Caco-2 (cell line): ENCODE measurements around the gene PDZK1IP1. TPM values are rescaled to one million over a fixed set of nuclear protein-coding genes. Genes with fewer than 3 reads are reported as not detected.
A peak's percentile ranks its signal among the peaks of the same experiment; 100 is the strongest.

ENCODE experiments used
- BruUV-seq: library from RNA; stranded (reverse); fragments of 400-500 nt; replicated peaks from 2 replicates; lab custom pipeline; 2021; lab: Mats Ljungman, UMichigan
- CTCF ChIA-PET: fragments of 300-600 bp; sonication (Branson Sonifier 250); formaldehyde crosslinking; loops from one replicate; lab custom pipeline; 2022; ENCODE audit warnings: antibody characterized with exemption; lab: Charles Lee
- POLR2A ChIA-PET: fragments of 300-600 bp; sonication (Branson Sonifier 250); formaldehyde crosslinking; loops from one replicate; lab custom pipeline; 2022; ENCODE audit warnings: antibody characterized with exemption; lab: Charles Lee
- DNase-seq, 2 experiments: peaks; one replicate each; pipeline versions ENCODE4 v3.0.0 to v3.0.0-alpha.2; 2020 to 2022
- H3K27me3 ChIP-seq: replicated peaks from 2 replicates; pipeline ENCODE4 v1.6.0; 2011; ENCODE audit warnings: low read length; ENCODE audit not compliant: control insufficient read depth, insufficient read depth
- H3K36me3 ChIP-seq: 2 replicates; pipeline ENCODE4 v1.5.1; 2011; ENCODE audit warnings: low read length; ENCODE audit not compliant: control insufficient read depth, insufficient read depth
- H3K4me1 ChIP-seq: fragments of 250-450 bp; sonication (Bioruptor Pico); 2 replicates; pipeline ENCODE4 v1.5.1; 2020; ENCODE audit warnings: mild to moderate bottlenecking
- H3K4me3 ChIP-seq: 2 replicates; pipeline ENCODE4 v1.5.1; 2011; ENCODE audit warnings: low read depth, mild to moderate bottlenecking, control low read depth, low read length
- H3K9me3 ChIP-seq: fragments of 250-450 bp; sonication (Bioruptor Pico); 2 replicates; pipeline ENCODE4 v1.5.1; 2020; ENCODE audit warnings: mild to moderate bottlenecking, moderate library complexity
- H3K27ac Mint-ChIP-seq: one replicate; pipeline ENCODE4 v1.8.0; 2022; ENCODE audit warnings: mixed read lengths; ENCODE audit not compliant: unreplicated experiment
- H3K27me3 Mint-ChIP-seq: one replicate; pipeline ENCODE4 v1.8.0; 2022; ENCODE audit warnings: mixed read lengths; ENCODE audit not compliant: insufficient read depth, unreplicated experiment
- H3K36me3 Mint-ChIP-seq: one replicate; pipeline ENCODE4 v1.8.0; 2022; ENCODE audit warnings: mild to moderate bottlenecking, mixed read lengths; ENCODE audit not compliant: insufficient read depth, unreplicated experiment
- H3K4me1 Mint-ChIP-seq: one replicate; pipeline ENCODE4 v1.8.0; 2022; ENCODE audit warnings: low read depth, mixed read lengths; ENCODE audit not compliant: unreplicated experiment
- H3K4me3 Mint-ChIP-seq: one replicate; pipeline ENCODE4 v1.8.0; 2022; ENCODE audit warnings: mild to moderate bottlenecking, moderate library complexity, mixed read lengths; ENCODE audit not compliant: unreplicated experiment
- H3K9me3 Mint-ChIP-seq: one replicate; pipeline ENCODE4 v1.8.0; 2022; ENCODE audit warnings: mixed read lengths; ENCODE audit not compliant: unreplicated experiment
- intact Hi-C: fragments of 100-400 bp; cut with micrococcal nuclease; formaldehyde crosslinking; loops from one replicate; pipeline ENCODE4 v1.10.0; 2022; ENCODE audit not compliant: unreplicated experiment
- total RNA-seq: library from RNA; stranded (reverse); gene quantifications from 2 replicates; pipeline ENCODE4 v1.2.3, GENCODE V29; 2022
- TF ChIP-seq, protein P1 (sequence below), 2 experiments: fragments of 200-600 bp in 1 of 2; IDR thresholded peaks; 1 replicate in 1 of 2; 2 replicates in 1 of 2; pipeline versions ENCODE4 v1.5.1 to v1.8.0; 2011 to 2022; ENCODE audit warnings: antibody characterized with exemption in 1 of 2, control low read depth in 1 of 2, inconsistent platforms in 1 of 2, low read depth in 1 of 2, low read length in 1 of 2, mild to moderate bottlenecking in 1 of 2, moderate library complexity in 1 of 2; ENCODE audit not compliant: insufficient read depth in 1 of 2, severe bottlenecking in 1 of 2, unreplicated experiment in 1 of 2

Gene PDZK1IP1
- total RNA-seq, 1 experiment from 2014 or later, result 6.1 TPM

DNA sequence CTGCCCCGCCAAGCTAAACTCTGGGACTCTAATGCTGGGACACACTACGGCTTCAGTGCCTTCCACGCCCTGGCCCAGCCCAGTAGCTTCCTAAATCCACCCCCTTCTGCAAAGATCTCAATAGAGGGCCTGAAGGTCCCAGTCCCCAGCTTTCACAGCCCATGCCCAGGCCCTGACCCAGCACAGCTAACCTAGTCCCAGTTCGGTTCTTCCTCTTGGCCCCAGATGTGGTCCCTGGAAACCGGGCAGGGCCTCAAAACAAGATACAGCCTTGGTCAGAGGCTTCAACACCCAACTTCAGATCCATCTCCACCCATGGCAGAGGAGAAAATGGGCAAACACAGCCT lies 646 bp upstream of the PDZK1IP1 start:
- Mint-ChIP-seq H3K36me3 (peaks cover 28% of the 10 kb centered on the region), H3K9me3 (no peaks in the 10 kb centered on the region), H3K27ac (peak overlapping the region; percentile 98), H3K27me3 (no peaks in the 10 kb centered on the region), H3K4me1 (peaks cover 46% of the 10 kb centered on the region), H3K4me3 (peak overlapping the region; percentile 29)
- BruUV-seq, result no TSS peak
- Histone ChIP-seq H3K4me3 (no peak overlapping the region), H3K9me3 (no peaks in the 10 kb centered on the region; the same call in 1 of the 2 replicates), H3K27me3 (no peaks in the 10 kb centered on the region), H3K36me3 (no peaks in the 10 kb centered on the region), H3K4me1 (peaks cover 77% of the 10 kb centered on the region)
- ChIA-PET POLR2A (interaction anchor here (0.6 to 1.4 kb wide), 3 partner anchors 11 to 143 kb away, joined by 3 to 6 read pairs (median 4); partner anchors contain the start of genes CMPK1 and STIL), CTCF (interaction anchor here (0.7 to 4.0 kb wide), 3 partner anchors 11 to 379 kb away, joined by 3 to 53 read pairs (median 6); no protein-coding TSS in a partner anchor)
- DNase-seq, result no peak
- TF ChIP-seq, protein P1, sequence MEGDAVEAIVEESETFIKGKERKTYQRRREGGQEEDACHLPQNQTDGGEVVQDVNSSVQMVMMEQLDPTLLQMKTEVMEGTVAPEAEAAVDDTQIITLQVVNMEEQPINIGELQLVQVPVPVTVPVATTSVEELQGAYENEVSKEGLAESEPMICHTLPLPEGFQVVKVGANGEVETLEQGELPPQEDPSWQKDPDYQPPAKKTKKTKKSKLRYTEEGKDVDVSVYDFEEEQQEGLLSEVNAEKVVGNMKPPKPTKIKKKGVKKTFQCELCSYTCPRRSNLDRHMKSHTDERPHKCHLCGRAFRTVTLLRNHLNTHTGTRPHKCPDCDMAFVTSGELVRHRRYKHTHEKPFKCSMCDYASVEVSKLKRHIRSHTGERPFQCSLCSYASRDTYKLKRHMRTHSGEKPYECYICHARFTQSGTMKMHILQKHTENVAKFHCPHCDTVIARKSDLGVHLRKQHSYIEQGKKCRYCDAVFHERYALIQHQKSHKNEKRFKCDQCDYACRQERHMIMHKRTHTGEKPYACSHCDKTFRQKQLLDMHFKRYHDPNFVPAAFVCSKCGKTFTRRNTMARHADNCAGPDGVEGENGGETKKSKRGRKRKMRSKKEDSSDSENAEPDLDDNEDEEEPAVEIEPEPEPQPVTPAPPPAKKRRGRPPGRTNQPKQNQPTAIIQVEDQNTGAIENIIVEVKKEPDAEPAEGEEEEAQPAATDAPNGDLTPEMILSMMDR (IDR thresholded peaks at IDR 0.05; ENCODE audit: insufficient read depth in 1 of 2, low read depth in 1 of 2, low read length in 1 of 2, severe bottlenecking in 1 of 2, unreplicated experiment in 1 of 2), result no peak
- intact Hi-C loops, result loop anchor here (2.0 kb wide), 1 partner anchor 124 kb away; the partner anchor contains the start of gene STIL

DNA sequence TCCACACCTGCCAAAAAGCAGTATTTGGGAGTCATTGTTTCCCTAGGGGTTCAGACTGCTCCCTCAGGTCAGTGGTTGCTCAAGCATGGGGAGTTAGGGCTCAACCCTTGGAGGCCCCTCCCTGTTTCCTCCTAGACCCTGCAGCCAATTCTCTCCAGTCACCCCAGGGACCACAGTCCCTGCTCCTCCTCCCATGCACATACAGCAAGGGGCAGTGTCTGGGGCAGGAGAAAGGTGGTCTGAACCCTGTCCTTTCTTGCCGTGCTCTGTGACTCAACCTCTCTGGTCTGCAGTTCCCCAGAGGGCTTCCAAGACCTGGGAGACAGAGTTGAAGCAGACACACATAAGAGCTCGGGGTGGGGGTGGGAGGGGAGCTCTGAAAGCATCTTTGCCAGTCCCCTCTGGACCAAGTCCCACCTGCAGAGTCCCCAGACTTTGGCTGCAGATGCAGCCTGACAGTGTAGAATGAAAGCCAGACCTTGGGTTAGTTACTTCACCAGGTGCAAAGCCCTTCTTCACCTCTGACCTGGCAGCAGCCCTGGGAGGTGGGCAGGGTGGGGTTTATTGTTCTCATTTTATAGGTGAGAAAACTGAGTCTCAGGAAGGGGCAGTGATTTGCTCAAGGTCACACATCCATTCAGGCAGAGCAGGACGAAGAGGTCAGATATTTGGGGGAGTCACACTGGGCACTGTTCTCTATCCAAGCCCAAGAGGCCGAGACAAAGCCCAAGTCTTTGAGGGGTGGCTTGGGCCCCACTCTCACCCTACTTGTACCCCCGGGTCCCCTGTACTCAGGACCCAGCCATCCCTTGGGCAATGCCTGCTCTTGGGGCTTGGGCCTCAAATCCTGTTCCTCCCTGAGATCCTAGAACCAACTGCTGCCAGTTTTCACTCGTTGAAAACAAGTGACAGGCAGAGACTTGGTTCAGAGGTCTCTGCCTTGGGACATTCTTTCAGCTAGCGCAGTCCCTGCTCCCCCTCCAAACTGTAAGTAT lies 748 bp downstream of the PDZK1IP1 start:
- BruUV-seq, result no TSS peak
- H3K27ac Mint-ChIP-seq, result peak overlapping the region; percentile 98
- CTCF ChIA-PET, result interaction anchor here (0.6 to 1.6 kb wide), 2 partner anchors 10 to 41 kb away, joined by 5 read pairs; no protein-coding TSS in a partner anchor
- H3K4me3 ChIP-seq, result no peak overlapping the region
- intact Hi-C loops, result no loop called here
- peaks cover 41% of the 10 kb centered on the region for H3K36me3 Mint-ChIP-seq
- TF ChIP-seq, protein P1 (IDR thresholded peaks at IDR 0.05; ENCODE audit: insufficient read depth in 1 of 2, low read depth in 1 of 2, low read length in 1 of 2, severe bottlenecking in 1 of 2, unreplicated experiment in 1 of 2), result no peak
- no peak overlapping the region for H3K4me3 Mint-ChIP-seq
- peaks cover 73% of the 10 kb centered on the region for H3K4me1 ChIP-seq
- no peaks in the 10 kb centered on the region for H3K27me3 Mint-ChIP-seq
- no peaks in the 10 kb centered on the region for H3K36me3 ChIP-seq
- no peak for DNase-seq
- no peaks in the 10 kb centered on the region for H3K27me3 ChIP-seq
- peaks cover 47% of the 10 kb centered on the region for H3K4me1 Mint-ChIP-seq
- no peaks in the 10 kb centered on the region; the same call in 1 of the 2 replicates for H3K9me3 ChIP-seq
- POLR2A ChIA-PET, result interaction anchor here (0.6 kb wide), 1 partner anchor 9 kb away, joined by 8 read pairs; no protein-coding TSS in a partner anchor
- no peaks in the 10 kb centered on the region for H3K9me3 Mint-ChIP-seq

DNA sequence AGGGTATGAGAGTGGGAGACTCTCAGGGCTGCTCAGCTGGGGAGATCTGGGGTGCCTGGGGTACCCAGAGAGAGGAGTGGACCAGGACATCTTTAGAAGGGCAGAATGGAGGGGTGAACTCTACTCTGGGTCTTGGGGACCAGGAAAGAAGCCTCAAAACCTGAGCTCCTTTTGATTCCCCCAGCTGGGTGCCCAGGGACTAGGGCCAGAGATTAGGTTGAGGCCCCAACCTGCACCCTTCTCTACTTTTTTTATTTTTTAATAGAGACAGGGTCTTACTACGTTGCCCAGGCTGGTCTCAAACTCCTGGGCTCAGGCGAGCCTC lies 1.9 kb downstream of the PDZK1IP1 start:
- peaks cover 66% of the 10 kb centered on the region for H3K4me1 ChIP-seq
- no peaks in the 10 kb centered on the region for H3K36me3 ChIP-seq
- H3K27me3 Mint-ChIP-seq, result no peaks in the 10 kb centered on the region
- no peaks in the 10 kb centered on the region; the same call in 1 of the 2 replicates for H3K9me3 ChIP-seq
- no peak overlapping the region for H3K4me3 ChIP-seq
- intact Hi-C loops, result no loop called here
- POLR2A ChIA-PET, result interaction anchor here (0.6 kb wide), 1 partner anchor 126 kb away, joined by 3 read pairs; the partner anchor contains the start of gene STIL
- DNase-seq, result no peak
- no peaks in the 10 kb centered on the region for H3K9me3 Mint-ChIP-seq
- H3K27ac Mint-ChIP-seq, result peak overlapping the region; percentile 98
- H3K36me3 Mint-ChIP-seq, result peaks cover 51% of the 10 kb centered on the region
- peaks cover 45% of the 10 kb centered on the region for H3K4me1 Mint-ChIP-seq
- peak overlapping the region; percentile 36 for H3K4me3 Mint-ChIP-seq
- TF ChIP-seq, protein P1 (IDR thresholded peaks at IDR 0.05; ENCODE audit: insufficient read depth in 1 of 2, low read depth in 1 of 2, low read length in 1 of 2, severe bottlenecking in 1 of 2, unreplicated experiment in 1 of 2), result no peak
- BruUV-seq, result no TSS peak
- CTCF ChIA-PET, result interaction anchor here (1.2 to 1.6 kb wide), 2 partner anchors 8 to 9 kb away, joined by 5 read pairs; no protein-coding TSS in a partner anchor
- H3K27me3 ChIP-seq, result no peaks in the 10 kb centered on the region
